HG02678 (cell line): ENCODE measurements around the gene FREM3.

Source experiments
- ATAC-seq: cut with Tn5 transposase; IDR thresholded peaks from one replicate; pipeline ENCODE4 v1.9.1; 2021; ENCODE audit warnings: mild to moderate bottlenecking, moderate library complexity; ENCODE audit not compliant: unreplicated experiment

Gene FREM3

DNA sequence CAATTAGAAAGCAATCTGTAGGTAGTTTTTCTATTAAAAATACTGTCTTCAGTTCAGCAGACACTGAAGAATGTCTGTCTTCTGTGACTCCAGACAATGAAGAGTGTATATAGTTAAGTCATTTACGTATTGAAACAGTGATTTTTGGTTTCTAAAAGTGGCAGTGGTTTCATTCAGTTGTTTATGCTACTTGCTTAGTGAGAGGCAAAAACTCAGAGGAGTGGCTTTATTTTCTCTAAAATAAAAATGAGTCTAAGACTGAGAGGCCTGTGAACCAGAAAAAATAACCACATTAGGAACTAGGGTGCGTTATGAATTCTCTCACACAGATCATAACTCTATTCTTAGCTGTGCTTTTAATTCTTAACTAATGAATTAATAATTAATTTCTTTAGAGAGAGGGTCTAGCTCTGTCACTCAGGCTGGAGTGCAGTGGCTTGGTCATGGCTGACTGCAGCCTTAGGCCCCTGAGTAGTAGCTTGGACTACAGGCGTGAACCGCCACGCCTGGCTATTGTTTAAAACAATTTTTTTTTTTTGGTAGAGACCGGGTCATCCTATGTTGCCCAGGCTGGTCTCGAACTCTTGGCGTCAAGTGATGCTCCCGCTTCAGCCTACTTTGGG lies 31.4 kb downstream of the FREM3 start:
- ATAC-seq: peak; percentile 96

DNA sequence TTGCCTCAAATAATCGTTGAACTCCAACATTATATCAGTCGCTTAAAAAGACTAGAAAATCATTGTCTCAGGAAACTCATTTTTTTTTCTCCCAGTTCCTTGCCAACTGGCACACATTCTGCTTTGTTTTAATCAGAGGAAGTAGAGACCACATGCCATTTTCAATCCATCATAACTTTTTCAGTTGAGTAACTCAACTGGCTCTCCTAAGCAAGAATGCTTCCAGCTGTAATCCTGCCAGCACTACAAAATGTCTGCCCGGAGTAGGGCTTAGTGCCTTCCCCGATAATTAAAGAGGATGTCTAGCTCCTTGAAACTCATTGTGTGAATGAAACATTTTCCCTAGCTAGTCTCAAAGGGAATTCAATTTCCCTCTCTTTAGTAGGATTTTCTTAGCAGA lies 33.0 kb downstream of the FREM3 start:
- ATAC-seq: no peak

DNA sequence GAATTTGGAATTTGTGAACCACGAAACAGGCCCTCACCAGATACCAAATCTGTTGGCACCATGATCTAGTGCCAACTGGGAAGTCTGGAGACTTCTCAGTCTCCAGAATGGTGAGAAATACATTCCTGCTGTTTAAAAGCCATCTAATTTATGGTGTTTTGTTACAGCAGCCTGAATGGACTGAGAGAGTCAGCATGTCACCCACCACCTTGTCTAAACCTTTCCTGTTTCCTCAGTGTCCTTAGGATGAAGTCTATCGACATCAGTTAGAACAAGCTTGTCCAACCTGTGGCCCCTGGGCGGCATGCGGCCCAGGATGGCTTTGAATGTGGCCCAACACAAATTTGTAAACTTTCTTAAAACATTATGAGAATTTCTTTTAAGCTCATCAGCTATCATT lies 42.1 kb downstream of the FREM3 start:
- ATAC-seq: no peak

DNA sequence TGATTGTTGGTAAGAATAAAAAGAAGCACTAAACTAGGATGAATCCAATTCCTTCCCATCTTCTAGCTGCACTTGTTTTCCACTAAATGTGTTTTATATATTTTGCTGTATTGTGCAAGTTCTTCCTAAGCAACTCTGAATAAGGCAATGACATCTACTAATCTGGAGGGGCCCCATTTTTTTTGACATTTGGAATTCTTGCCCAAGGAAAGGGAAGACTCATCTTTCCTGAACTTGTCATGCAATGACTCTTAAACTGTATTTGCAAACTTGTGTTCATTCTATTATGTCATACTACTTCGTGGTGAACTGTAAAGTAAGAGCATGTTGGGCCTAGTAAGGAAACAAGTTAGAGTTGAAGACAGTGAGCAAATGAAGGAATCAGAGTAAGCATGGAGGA lies 45.9 kb downstream of the FREM3 start:
- ATAC-seq: no peak

DNA sequence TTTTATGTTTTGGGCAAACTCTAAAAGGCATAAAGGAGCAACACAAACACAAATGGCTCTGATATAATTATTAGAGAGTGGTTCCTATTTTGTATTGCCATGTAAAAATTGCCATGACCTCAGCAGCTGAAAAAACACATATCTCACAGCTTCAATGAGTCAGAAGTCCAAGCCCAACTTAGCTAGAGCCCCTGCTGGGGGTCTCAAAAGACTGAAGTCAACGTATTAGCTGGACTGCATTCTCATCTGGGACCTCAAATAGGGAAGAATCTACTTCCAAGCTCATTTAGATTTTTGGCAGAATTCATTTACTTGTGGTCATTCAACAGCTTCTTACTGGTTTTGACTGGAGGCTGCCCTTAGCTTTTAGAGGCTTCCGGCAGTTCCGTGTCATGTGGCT lies 47.4 kb downstream of the FREM3 start:
- no peak for ATAC-seq

DNA sequence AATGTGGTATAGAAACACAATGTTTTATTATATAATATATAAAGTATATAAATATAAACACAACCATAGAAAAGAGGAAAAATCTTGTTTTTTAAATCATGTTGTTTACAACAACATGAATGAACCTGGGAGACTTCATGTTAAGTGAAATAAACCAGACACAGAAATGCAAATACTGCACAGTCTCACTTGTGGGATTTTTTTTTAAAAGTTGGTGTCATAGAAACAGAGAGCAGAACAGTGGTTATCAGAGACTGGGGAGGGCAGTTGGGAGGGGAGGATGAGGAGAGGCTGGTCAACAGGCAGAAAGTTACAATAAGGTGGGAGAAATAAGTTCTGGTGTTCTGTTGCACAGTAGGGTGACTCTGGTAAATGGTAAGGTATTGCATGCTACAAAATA lies 57.1 kb downstream of the FREM3 start:
- ATAC-seq: no peak

DNA sequence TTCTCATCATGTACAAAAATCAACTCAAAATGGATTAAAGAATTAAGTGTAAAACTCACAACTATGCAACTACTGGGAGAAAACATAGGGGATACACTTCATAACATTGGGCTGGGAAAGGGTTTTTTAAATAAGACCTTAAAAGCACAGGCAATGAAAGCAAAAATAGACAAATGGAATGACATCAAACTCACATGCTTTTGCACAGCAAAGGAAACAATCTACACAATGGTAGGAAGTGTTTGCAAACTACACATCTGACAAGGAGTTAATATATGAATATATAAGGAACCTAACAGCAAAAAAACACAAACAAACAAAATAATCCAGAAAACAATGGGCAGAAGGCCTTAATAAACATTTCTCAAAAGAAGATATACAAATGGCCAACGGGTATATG lies 57.9 kb downstream of the FREM3 start:
- no peak for ATAC-seq

DNA sequence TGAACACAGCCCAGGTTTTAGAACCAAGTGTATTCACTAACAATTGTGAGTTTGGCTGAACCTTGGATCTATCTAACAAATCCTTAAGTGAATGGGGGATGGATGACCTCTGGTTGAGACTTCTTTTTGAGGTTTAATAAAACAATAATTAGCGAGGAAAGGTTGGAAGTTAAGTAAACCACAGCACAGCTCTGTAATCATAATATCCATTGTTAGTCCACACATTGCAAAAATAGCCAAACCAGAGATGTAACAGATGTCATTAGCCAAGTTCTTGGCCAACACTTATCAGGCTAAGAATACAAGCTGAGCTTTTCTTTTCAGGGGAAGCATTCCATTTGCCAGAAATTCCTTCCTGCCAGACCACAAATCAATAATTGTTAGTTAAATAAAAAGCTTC lies 59.1 kb downstream of the FREM3 start:
- ATAC-seq: no peak

DNA sequence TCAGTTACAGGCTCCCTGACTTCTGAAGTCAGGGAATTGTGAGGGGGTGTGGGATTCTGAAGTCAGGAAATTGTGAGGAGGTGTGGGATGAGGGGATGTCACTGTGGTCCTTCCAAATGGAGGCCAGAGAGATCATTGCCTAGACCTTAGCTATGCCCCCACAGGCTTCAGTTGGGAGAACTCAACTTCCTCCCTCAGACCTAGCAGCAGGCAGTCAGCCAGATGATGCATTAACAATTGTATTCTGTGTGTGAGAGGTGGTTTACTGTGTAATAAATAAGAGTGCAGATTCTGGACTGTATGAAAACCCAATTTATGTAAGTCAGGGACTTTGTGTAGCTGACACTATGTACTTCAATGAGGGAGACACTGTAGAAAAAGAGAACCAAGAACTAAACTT lies 65.7 kb downstream of the FREM3 start:
- no peak for ATAC-seq

DNA sequence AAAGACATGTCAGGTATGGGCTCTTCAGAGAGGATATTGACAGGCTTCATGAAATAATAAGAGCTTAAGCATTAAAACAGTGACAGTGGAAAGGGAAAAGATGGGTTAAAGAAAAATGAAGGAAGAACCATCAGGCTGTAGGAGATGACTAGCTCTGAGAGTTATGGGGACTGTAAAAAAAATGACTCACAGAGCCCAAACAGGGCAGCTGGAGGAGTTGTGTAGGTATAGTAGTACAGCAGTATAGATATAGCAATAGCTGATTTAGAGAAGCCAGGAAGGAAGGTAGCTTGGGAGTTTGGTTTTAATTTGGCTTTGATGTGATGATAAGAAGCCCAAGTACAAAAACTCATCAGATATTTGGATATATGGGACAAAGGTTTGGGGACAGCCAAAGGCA lies 66.6 kb downstream of the FREM3 start:
- no peak for ATAC-seq

DNA sequence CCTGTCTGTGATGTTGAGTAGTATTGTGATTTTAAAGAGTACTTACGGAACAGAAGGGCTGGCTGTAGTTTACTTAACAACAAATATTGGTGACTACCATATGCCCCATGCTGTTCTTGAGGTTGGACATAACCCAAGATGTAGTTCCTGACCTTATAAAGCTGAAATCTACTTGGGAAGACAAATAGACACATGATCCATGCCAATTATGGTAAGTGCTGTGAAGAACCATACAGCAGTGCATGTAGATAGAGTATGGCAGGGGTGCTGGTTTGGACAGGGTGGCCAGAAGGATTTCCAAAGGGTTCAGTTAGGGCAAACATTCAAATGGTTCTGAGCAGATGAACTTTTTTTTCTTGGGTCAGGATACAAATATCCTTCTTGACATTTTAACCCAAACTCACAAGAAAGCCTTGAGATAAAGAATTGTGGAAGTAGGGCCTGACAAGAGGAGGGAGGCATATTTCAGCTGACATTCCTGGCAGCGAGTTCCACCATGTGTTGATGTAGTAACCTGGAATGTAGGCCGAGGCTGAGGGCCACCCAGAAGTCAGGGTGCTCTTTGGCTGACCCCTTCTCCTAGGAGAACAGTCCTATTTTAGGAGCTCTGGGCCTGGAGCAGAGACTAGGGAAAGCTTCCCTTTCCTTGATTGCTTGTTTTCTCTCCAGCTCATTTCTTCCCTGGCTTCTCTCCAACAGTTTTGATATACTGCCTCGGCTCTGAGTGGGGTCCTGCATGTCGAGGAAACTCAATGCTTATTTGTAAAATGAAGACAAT lies 74.2 kb downstream of the FREM3 start:
- no peak for ATAC-seq

DNA sequence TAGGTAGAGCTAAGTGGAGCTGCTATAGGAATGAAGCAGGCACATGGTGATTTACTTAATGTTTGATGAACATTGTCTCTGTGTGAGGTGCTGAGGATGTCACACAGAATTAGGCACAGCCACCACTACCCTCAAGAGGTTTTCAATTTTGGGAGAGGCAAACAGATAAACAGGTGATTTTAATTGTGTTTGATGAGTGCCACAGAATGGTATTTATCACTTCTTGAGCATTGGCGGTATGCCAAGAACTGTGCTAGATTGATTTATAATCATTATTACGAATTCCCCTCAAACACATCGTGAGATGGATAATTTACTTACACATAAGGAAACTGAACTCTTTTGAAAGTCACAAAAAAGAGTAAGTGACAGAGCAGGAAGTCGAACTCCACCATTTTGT lies 74.8 kb downstream of the FREM3 start:
- no peak for ATAC-seq

DNA sequence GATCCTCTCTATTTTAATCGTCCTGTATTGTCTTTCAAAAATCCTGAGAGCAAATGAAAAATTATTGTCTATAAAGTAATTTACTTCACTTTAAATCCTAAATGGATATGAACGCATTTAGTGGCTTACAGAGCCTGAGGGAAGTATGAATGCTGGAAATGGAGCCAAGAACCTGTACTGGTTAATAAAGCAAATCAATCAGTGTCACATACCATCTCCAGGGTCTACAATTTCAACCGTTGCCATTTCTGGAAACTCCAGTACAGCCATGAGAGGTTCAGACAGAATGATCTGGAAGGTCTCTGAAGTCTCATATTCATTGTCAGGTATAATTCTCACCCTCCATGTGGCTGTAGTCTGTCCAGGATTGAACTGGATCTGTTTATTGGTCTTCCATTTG lies 76.6 kb downstream of the FREM3 start:
- ATAC-seq: no peak

DNA sequence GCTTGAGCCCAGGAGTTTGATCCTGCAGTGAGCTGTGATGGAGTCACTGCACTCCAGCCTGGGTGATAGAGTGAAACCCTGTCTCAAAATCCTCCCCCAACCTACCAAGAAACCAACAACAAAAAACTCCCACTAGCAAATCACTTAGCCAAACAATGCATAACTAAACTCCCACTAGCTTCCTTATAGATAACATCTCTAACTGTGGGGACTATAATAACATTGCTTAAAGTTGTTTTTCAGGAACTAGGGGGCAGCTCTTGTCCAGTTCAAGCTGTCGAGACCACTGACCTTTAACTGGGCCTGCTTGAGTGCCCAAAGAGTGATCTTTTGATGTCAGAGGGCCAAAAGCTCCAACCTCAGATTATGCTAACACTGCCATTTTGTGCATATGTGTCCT lies 81.7 kb downstream of the FREM3 start:
- no peak for ATAC-seq

DNA sequence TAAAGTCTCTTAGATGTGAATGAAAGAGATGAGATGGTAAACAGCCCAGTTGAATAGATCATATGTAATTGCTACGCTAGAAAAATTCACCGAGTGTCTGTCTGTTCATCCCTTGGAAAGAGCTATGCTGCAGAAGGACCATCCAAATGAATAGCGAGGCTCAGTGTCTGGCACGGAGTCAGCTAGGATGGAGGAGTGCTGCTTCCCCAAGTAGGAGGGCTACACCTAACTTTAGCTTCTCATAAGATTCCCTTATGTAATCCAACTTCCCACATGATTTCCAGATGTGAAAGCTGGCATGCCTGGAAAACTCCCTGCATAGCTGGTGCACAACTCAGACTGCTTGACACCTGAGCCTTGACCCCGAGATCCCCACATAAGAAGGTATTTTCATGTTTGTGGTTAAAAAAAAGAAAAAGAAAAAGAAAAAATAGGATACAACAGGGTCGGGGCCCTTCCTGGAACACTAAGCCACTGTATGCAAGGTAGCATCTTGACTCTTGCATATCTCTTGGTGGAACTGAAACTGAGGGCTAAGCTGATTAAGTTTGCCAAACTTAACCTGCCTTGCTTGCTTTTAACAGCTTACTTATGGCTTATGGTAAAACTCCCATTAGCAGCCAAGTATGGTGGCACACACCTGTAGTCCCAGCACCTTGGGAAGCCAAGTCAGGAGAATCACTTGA lies 82.3 kb downstream of the FREM3 start:
- peak; percentile 36 for ATAC-seq

DNA sequence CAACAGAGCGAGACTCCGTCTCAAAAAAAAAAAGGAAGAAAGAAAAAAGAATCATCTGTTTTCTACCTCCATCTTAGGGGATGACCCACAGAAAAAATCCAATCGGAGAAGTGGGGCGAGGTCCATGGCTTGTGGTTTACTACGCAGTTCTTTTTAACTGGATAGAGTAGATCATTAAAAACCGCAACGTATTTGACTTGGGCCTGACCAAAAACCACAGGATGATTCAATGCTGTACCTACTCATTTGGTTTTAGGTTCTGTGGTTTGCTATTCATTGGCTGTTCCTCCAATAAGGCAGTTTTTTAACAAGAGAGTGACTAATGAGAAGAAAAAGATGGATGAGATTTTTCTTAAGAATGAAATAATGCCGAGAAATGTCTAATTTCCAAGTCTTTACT lies 83.7 kb downstream of the FREM3 start:
- ATAC-seq: peak; percentile 94

DNA sequence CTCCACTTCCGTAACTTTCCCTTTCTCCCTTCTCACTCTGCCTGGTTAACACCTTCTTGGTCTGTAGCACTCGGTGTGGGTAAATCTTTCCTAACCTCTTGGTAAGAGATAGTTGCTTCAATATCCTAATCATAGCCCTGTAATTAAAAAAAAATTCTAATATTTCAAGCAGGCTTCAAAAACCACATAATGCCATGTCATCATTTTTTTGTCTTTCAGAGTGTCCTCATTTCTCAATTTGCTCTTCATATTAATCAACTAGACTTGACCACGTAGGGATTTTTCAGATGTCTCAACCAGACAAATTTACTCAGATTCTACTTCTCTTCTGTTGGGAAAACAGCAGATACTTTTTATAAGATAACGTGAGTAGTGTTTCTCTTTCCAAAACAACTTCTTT lies 91.0 kb downstream of the FREM3 start:
- no peak for ATAC-seq

DNA sequence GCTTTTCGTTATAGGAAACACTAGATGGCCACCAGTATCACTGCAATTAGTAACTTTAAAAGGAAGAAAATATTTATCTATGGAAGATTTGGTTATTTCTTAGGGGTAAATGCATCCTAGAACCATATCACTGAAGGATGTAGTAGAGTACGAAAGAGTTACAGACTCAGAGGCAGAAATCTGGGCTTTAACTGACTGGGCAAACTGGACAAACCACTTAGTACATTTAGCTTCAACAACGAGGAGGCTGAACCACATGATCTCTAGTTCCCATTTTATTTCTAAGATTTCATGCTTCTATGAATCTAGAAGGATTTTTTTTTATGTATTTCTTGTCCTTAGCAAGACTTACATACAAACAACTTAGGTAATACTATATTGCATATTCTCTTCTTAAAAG lies 94.0 kb downstream of the FREM3 start:
- no peak for ATAC-seq

DNA sequence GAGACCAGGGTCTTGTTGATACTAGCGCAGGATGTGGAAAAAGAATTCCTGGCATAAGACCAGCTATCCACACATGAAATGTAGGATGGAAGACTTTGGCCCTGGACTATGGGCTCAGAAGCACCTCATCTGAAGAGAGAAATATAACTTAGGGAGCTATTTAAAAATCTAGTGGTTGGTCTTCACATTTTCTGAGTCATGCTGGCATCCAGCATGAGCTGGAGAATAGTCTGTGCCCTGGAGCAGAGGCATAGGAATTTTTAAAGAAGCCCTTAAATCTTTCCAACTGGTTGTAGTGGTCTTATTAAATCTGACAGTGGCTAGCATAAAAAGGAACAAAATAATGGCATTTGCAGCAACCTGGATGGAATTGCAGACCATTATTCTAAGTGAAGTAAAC lies 100.6 kb downstream of the FREM3 start:
- ATAC-seq: no peak

DNA sequence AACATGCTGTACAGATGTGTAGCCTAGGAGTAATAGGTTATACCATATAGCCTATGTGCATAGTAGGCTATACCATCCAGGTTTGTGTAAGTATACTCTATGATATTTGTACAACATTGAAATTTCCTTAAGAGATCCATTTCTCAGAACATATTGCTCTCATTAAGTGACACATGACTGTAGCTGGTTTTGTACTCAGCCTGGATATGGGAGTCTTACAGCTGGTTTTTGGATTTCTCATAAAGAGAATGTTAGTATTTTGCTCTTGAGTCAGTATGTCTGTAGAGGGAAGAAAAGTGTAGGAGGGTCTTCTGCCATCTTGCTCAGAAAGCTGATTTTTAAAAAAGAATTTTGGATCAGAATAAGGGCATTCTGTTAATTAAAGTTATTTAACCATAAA lies 101.7 kb downstream of the FREM3 start:
- ATAC-seq: no peak

DNA sequence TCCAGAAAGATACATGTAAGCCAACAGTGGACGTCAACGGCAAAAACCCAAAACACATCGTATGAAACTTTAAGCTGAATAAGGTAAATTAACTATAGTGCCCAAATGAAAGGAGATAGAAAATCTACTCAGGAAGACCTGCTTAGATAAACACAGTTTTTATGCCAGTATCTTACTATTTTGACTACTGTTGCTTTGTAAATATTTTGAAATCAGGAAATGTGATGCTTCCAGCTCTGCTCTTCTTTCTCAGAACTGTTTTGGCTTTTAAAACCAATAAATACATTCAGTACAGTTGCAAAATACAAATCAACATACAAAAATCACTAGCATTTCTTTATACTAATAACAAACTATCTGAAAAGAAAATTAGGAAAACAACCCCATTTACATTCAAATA lies 103.2 kb downstream of the FREM3 start:
- no peak for ATAC-seq

DNA sequence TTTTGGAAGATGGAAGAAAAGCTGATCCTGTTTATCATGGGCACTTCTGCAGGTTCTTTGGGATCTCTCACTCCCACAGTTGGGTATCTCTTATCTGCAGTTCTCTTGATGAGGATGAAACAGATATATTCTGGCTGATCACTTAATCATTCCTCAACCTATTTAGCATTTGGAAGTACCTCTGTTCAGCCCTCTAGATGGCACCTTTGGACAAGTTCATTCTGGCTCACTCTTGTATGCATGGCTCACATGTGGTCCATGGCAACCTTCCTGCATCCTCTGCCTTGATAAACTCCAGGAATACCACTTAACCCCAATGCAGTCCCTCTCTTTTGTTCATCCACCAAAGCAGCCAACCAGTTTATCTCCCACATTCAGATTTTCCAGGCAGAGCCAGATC lies 112.8 kb downstream of the FREM3 start:
- ATAC-seq: no peak
